GM19043 (cell line): ENCODE results near the gene HAUS6.
"Not testable (repeated sequence)": the region's sequence is repeated elsewhere in the genome, so short reads cannot be mapped to it uniquely, and the experiment has no call there.

Experiments used
- ATAC-seq: cut with Tn5 transposase; IDR thresholded peaks from one replicate; pipeline ENCODE4 v1.9.1; 2021; ENCODE audit warnings: low read depth; ENCODE audit not compliant: unreplicated experiment

Gene HAUS6

DNA sequence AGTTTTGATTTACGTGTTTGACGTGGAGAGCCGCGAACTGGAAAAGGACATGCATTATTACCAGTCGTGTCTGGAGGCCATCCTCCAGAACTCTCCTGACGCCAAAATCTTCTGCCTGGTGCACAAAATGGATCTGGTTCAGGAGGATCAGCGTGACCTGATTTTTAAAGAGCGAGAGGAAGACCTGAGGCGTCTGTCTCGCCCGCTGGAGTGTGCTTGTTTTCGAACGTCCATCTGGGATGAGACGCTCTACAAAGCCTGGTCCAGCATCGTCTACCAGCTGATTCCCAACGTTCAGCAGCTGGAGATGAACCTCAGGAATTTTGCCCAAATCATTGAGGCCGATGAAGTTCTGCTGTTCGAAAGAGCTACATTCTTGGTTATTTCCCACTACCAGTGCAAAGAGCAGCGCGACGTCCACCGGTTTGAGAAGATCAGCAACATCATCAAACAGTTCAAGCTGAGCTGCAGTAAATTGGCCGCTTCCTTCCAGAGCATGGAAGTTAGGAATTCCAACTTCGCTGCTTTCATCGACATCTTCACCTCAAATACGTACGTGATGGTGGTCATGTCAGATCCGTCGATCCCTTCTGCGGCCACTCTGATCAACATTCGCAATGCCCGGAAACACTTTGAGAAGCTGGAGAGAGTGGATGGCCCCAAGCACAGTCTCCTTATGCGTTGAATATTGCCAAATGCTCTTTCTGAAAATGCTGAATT is 52.6 kb downstream of the HAUS6 start:
- ATAC-seq = no peak

GRCh38 chr9:19048966-19049916 is 53.5 kb downstream of the HAUS6 start, which contains the start of gene RRAGA:
TSS of gene RRAGA (plus strand) at chr9:19049427. CDS start at chr9:19049660, 233 bp downstream.
- ATAC-seq = peak; percentile 87

- no peak for ATAC-seq
Observed at GRCh38 chr9:19036611-19037010, 66.1 kb downstream of the HAUS6 start.

GRCh38 chr9:19033015-19033414 is 69.7 kb downstream of the HAUS6 start, which contains the start of gene SAXO1:
TSS of gene SAXO1 (minus strand) at chr9:19033209. CDS start at chr9:19032908, 301 bp downstream.
- ATAC-seq = no peak

DNA sequence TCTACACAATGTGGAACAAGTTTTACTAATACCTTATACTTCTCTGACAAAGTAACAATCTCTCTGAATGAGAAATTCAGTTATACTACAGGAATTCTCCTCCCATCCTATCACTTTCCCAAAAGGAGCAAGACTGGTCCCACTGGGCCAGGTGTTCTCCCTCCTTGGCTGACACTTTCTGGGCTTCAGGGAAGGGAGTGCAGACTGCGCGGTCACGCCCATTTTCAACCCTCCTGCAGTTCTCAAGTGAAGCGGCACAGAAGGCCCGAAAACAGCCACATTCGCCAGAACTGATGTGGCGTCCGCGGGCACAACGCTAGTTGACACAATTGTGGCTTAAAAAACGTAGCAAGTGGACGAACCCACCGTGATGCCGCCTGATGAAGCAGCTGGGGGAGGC is 70.3 kb downstream of the HAUS6 start:
- no peak for ATAC-seq

DNA sequence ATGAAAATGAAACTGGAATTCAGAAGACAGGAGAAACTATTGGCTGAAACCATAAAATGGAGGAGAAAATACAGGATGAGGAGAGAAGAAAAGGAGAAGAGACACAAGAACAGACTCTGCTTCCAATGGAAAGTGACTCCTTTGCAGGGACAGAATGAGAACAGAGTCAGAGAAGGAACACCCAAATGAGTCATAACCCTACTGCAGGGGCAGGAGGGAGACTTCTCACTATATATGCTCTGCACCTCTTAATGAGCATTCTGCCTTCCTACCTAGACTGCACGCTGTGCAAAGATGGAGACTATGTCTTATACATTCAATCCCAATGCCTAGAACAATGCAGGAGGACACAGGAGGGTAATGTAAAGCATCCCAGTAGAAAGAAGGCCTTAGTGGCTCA is 71.8 kb downstream of the HAUS6 start:
- ATAC-seq = no peak

DNA sequence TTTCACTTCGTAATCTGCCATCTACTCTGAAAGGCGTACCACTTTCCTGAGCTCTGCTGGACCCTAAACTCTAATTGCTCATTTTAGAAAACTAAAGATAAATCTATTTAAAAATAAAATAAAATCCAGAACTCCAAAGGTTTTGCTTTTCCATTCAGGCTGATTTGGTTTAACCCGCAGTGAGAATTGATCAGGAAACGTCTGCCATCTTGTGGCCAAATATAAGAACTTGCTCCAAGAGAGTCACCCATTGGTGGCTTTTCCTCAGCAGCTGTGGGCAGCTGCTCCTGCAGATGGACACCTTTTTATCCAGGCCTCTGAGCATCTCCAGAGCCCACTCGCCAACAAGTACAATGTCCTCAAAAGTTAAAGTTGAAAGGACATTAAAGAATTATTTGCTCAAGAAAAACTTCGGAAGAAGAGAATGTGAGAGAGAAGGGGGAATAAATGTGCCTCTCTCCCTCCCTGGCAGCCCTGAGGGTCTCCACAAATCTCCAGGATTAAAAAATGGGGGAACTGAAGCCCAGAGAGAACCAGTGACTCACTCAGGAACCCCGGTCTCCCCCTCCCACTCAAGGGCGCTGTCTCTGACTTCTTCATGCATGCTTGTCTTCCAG is 73.8 kb downstream of the HAUS6 start:
- peak; percentile 60 for ATAC-seq

- no peak for ATAC-seq
Observed at GRCh38 chr9:19027825-19028224, 74.9 kb downstream of the HAUS6 start.

- no peak for ATAC-seq
Observed at GRCh38 chr9:19026375-19026774, 76.3 kb downstream of the HAUS6 start.

DNA sequence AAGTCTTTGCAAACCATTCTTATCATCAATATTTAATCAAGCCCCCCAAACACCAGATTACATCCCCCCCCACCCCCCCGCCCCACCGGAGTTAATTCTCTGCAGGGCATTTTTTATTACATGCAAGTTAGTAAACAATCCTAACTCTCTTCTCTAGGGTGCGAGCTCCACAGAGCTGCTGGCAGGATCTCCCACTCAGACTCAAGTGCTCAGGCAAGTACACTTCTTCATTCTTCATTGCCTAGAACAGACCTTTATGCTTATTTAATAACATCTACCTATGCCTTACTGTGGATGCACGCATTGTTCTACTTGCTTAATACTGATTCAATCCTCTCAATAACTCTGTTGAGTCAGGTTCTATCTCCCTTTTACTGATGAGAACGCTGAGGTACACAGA is 79.6 kb downstream of the HAUS6 start:
- ATAC-seq = no peak

DNA sequence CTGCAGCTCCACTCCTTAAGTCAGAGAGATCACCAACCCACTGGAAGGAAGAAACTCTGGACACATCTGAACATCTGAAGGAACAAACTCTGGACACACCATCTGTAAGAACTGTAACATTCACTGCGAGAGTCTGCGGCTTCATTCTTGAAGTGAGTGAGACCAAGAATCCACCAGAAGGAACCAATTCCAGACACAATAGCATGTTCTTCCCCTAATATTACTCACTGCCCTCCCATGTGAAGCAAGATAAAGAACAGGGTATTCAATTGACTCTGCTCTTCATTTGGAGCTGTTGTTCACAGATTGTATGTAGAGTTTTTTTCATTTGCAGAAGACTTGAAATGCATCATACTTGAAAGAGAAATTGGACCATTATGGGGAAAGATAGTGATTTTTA is 80.5 kb downstream of the HAUS6 start:
- ATAC-seq = no peak

DNA sequence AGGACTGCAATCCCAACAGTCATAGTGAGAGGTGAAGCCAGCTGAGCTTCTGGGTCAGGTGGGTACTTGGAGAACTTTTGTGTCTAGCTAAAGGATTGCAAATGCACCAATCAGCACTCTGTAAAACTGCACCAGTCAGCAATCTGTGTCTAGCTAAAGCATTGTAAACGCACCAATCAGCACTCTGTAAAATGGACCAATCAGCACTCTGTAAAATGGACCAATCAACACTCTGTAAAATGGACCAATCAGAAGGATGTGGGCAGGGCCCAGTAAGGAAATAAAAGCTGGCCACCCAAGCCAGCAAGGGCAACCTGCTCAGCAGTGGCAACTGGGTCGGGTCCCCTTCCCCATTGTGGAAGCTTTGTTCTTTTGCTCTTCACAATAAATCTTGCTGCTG is 81.1 kb downstream of the HAUS6 start:
- not testable (repeated sequence) for ATAC-seq

GRCh38 chr9:19020886-19021455 is 81.7 kb downstream of the HAUS6 start:
- ATAC-seq = no peak

DNA sequence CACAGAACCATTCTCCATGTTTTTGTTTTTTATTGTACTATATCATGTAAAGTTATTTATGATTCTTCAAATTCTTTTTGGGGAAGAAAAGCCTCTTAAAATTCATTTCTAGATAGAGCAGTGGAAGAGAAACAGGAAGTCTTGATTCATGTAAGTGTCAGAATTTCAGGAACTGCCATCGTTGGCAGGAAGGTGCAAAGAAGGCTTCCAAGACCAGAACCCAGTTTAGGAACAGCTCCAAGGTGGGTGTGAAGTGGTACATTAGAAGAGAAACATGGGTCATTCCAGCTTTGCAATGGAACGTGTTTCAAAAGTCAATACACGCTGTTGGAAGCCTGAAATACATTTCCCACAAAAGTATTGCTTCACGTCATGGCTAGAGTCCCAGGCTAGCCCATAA is 84.5 kb downstream of the HAUS6 start:
- ATAC-seq = no peak

DNA sequence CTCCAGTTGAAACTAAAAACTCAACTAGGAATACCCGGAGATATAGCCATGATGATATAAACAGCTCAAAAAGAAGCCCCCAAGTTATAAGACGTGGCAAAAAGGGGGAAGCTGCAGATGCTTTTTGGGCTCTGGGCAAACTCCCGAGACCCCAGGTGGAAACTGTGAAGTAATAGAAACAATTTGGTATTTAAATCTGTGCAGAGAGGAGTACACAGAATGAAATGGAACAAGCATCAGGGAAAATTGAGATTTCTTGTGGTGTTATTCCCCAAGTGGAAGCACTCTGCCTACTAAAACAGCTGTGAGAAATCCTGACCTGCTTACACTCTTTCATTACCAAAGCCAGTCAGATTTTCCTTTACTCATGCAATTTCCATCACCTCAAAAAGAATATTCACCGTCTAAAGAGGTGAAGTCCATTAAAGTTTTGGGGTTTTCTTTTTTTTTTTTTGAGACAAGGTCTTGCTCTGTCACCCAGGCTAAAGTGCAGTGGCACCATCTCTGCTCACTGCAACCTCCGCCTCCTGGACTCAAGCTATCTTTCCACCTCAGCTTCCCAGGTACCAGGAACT is 93.2 kb downstream of the HAUS6 start:
- ATAC-seq = no peak
